GM12878 (cell line): ENCODE results near the gene IMMP2L. TPM values are rescaled to one million over a fixed set of nuclear protein-coding genes. Genes with fewer than 3 reads are reported as not detected.
A peak's percentile ranks its signal among the peaks of the same experiment; 100 is the strongest.

Source experiments
- ATAC-seq: fragments of 200-7000 bp; cut with Tn5 transposase; 3 replicates; pipeline ENCODE4 v1.9.1; 2020; ENCODE audit warnings: mild to moderate bottlenecking, moderate library complexity
- BruUV-seq: library from RNA; stranded (reverse); fragments of 400-500 nt; replicated peaks from 2 replicates; lab custom pipeline; 2021; lab: Mats Ljungman, UMichigan
- CTCF ChIA-PET: fragments of 300-600 bp; sonication (Branson Sonifier 250); formaldehyde crosslinking; extraction: SDS; loops from one replicate; lab custom pipeline; 2021; ENCODE audit warnings: inconsistent platforms; lab: Yijun Ruan, JAX
- POLR2A ChIA-PET: fragments of 350-600 bp; formaldehyde crosslinking; extraction: SDS; loops from one replicate; lab custom pipeline; 2021; ENCODE audit warnings: inconsistent platforms; lab: Charles Lee
- RAD21 ChIA-PET: fragments of 300-600 bp; sonication (Branson Sonifier 250); formaldehyde crosslinking; loops from one replicate; lab custom pipeline; 2023; ENCODE audit warnings: antibody characterized with exemption; ENCODE audit not compliant: unreplicated experiment; lab: Charles Lee
- SMC1A ChIA-PET: fragments of 300-600 bp; sonication (Branson Sonifier 250); formaldehyde crosslinking; loops from one replicate; lab custom pipeline; 2023; ENCODE audit not compliant: unreplicated experiment, uncharacterized antibody; lab: Charles Lee
- DNase-seq: peaks from one replicate; pipeline ENCODE4 v3.0.0-alpha.2; 2011; ENCODE audit warnings: low read depth, low spot score
- FAIRE-seq: peaks from 3 replicates; lab custom pipeline; 2011; peaks lifted over from hg19 to GRCh38; lab: Jason Lieb, UNC
- H2AFZ ChIP-seq: 2 replicates; pipeline ENCODE4 v1.6.0; 2011; ENCODE audit warnings: low read depth, low read length, control low read depth; ENCODE audit not compliant: control insufficient read depth
- H3K27ac ChIP-seq: 2 replicates; pipeline ENCODE4 v1.5.1; 2011; ENCODE audit warnings: control low read depth; ENCODE audit not compliant: control insufficient read depth, insufficient read depth
- H3K27me3 ChIP-seq, 2 experiments: replicated peaks in 1 of 2; 2 replicates each; pipeline versions ENCODE4 v1.6.0 to v1.6.1; 2011; ENCODE audit warnings: low read length in 1 of 2; ENCODE audit not compliant: control insufficient read depth in 2 of 2, insufficient read depth in 2 of 2
- H3K36me3 ChIP-seq, 2 experiments: 2 replicates each; pipeline ENCODE4 v1.5.1; 2011; ENCODE audit warnings: low read length in 1 of 2; ENCODE audit not compliant: control insufficient read depth in 2 of 2, insufficient read depth in 2 of 2
- H3K4me1 ChIP-seq: 2 replicates; pipeline ENCODE4 v1.6.1; 2011; ENCODE audit warnings: mild to moderate bottlenecking, low read length, moderate library complexity, mixed read lengths; ENCODE audit not compliant: control insufficient read depth, insufficient read depth
- H3K4me2 ChIP-seq: 2 replicates; pipeline ENCODE4 v1.6.0; 2011; ENCODE audit warnings: control low read depth; ENCODE audit not compliant: control insufficient read depth, insufficient read depth
- H3K4me3 ChIP-seq: fragments of 200-600 bp; sonication (generic); 2 replicates; pipeline ENCODE4 v1.5.1; 2016
- H3K79me2 ChIP-seq: 2 replicates; pipeline ENCODE4 v1.6.0; 2011; ENCODE audit warnings: low read length; ENCODE audit not compliant: control insufficient read depth, insufficient read depth
- H3K9ac ChIP-seq: 2 replicates; pipeline ENCODE4 v1.8.0; 2011; ENCODE audit warnings: low read length, control low read depth, mixed read lengths; ENCODE audit not compliant: control insufficient read depth, insufficient read depth
- H3K9me3 ChIP-seq: replicated peaks from 3 replicates; pipeline ENCODE4 v1.5.1; 2011; ENCODE audit warnings: mild to moderate bottlenecking, low read length; ENCODE audit not compliant: control insufficient read depth, insufficient read depth
- H4K20me1 ChIP-seq: 2 replicates; pipeline ENCODE4 v1.6.0; 2011; ENCODE audit not compliant: control insufficient read depth, insufficient read depth
- CBFB ChIP-seq: IDR thresholded peaks from 2 replicates; pipeline ENCODE4 v1.6.1; 2016; ENCODE audit warnings: antibody characterized with exemption, low read depth
- CREM ChIP-seq: IDR thresholded peaks from 2 replicates; pipeline ENCODE4 v1.6.1; 2014; ENCODE audit warnings: antibody characterized with exemption, low read depth
- DPF2 ChIP-seq: fragments of 450-650 bp; IDR thresholded peaks from 2 replicates; pipeline ENCODE4 v1.6.1; 2017; ENCODE audit warnings: mild to moderate bottlenecking
- EED ChIP-seq: sonication (generic); IDR thresholded peaks from 2 replicates; pipeline ENCODE4 v1.6.1; 2016; ENCODE audit warnings: antibody characterized with exemption, low read depth
- EP300 ChIP-seq, 2 experiments: fragments of 150-350 bp in 1 of 2; IDR thresholded peaks; 2 replicates each; pipeline ENCODE4 v1.6.1; 2011 to 2012; ENCODE audit warnings: low read depth in 2 of 2, low read length in 2 of 2, borderline replicate concordance in 1 of 2, improper control_type of control experiment in 1 of 2, inconsistent platforms in 1 of 2; ENCODE audit not compliant: control insufficient read depth in 1 of 2
- FOS ChIP-seq: IDR thresholded peaks from 3 replicates; pipeline ENCODE4 v1.6.1; 2011; ENCODE audit warnings: borderline replicate concordance; ENCODE audit not compliant: insufficient read length; ENCODE audit errors: extremely low read depth
- FOXM1 ChIP-seq: IDR thresholded peaks from 2 replicates; pipeline ENCODE4 v1.6.1; 2012; ENCODE audit warnings: low read depth, mild to moderate bottlenecking, inconsistent platforms, low read length, moderate library complexity
- IKZF2 ChIP-seq, 2 experiments: fragments of 450-650 bp; IDR thresholded peaks; 2 replicates each; pipeline ENCODE4 v1.6.1; 2017; ENCODE audit warnings: mild to moderate bottlenecking in 2 of 2, moderate library complexity in 2 of 2
- MTA2 ChIP-seq: fragments of 450-650 bp; IDR thresholded peaks from 2 replicates; pipeline ENCODE4 v1.6.1; 2016; ENCODE audit warnings: low read depth, mild to moderate bottlenecking, moderate library complexity
- NR2F1 ChIP-seq: fragments of 450-650 bp; conservative IDR thresholded peaks from 2 replicates; pipeline ENCODE4 v1.6.1; 2017; ENCODE audit warnings: mild to moderate bottlenecking
- RBBP5 ChIP-seq: fragments of 200-600 bp; sonication (generic); conservative IDR thresholded peaks from 2 replicates; pipeline ENCODE4 v1.6.1; 2016
- RELA ChIP-seq: fragments of 450-650 bp; IDR thresholded peaks from 2 replicates; pipeline ENCODE4 v1.8.0; 2014; ENCODE audit warnings: borderline replicate concordance; ENCODE audit not compliant: partially characterized antibody
- SMAD5 ChIP-seq: IDR thresholded peaks from 2 replicates; pipeline ENCODE4 v1.6.1; 2016; ENCODE audit warnings: antibody characterized with exemption, low read depth
- SPI1 ChIP-seq: IDR thresholded peaks from 2 replicates; pipeline ENCODE4 v1.6.1; 2011; ENCODE audit warnings: low read depth, mild to moderate bottlenecking, low read length, moderate library complexity, borderline replicate concordance; ENCODE audit not compliant: insufficient read depth
- TBL1XR1 ChIP-seq: IDR thresholded peaks from 2 replicates; pipeline ENCODE4 v1.6.1; 2012; ENCODE audit warnings: low read depth, low read length, improper control_type of control experiment
- TCF12 ChIP-seq: IDR thresholded peaks from 2 replicates; pipeline ENCODE4 v1.6.1; 2011; ENCODE audit warnings: low read depth, mild to moderate bottlenecking, low read length
- ZNF217 ChIP-seq: fragments of 450-650 bp; IDR thresholded peaks from 2 replicates; pipeline ENCODE4 v1.6.1; 2017; ENCODE audit warnings: antibody characterized with exemption, mild to moderate bottlenecking
- ZNF24 ChIP-seq: fragments of 450-650 bp; IDR thresholded peaks from 2 replicates; pipeline ENCODE4 v1.6.1; 2017; ENCODE audit warnings: antibody characterized with exemption, mild to moderate bottlenecking
- WGBS: methylation state at CpG from one replicate; pipeline ENCODE4 v1.1.6; 2016; ENCODE audit warnings: low lambda C conversion rate; ENCODE audit not compliant: insufficient replicate concordance, insufficient coverage; ENCODE audit errors: missing lambda C conversion rate; 5-methylcytosine and 5-hydroxymethylcytosine counted together
- in situ Hi-C: fragments of 300-500 bp; cut with MboI; formaldehyde crosslinking; loops from 9 replicates; pipeline ENCODE4 v1.14.3; 2018; ENCODE audit warnings: mixed read lengths
- intact Hi-C: fragments of 100-400 bp; cut with micrococcal nuclease; formaldehyde crosslinking; loops from one replicate; pipeline ENCODE4 v1.14.2; 2022; ENCODE audit not compliant: unreplicated experiment
- polyA plus RNA-seq, 11 experiments: library from polyadenylated mRNA; depleted of rRNA in 4 of 11; unstranded in 6 of 11; stranded (reverse) in 5 of 11; fragments of >200 nt; fragmentation: Nextera tagmentation in 4 of 11; fragmentation: Illumina TruSeq in 1 of 11; extraction: Ambion mirVana in 4 of 11; extraction: Trizol in 1 of 11; gene quantifications; 1 replicate in 1 of 11; 2 replicates in 10 of 11; pipeline versions ENCODE4 v1.2.1 to v1.2.3, GENCODE V29; 2011 to 2016; ENCODE audit warnings: inconsistent platforms in 2 of 11, missing spikeins in 2 of 11, low read depth in 1 of 11
- total RNA-seq, 4 experiments: library from RNA; depleted of rRNA in 3 of 4; stranded (reverse); fragments of >200 nt in 3 of 4; fragmentation: Illumina TruSeq in 1 of 4; extraction: Trizol in 1 of 4; gene quantifications; 2 replicates each; pipeline versions ENCODE4 v1.2.1 to v1.2.3, GENCODE V29; 2013 to 2021
- TF ChIP-seq, protein P1 (sequence below): IDR thresholded peaks from 2 replicates; pipeline ENCODE4 v1.6.1; 2012; ENCODE audit warnings: low read length, inconsistent platforms
- TF ChIP-seq, protein P2 (sequence below): IDR thresholded peaks from 2 replicates; pipeline ENCODE4 v1.6.1; 2012; ENCODE audit warnings: low read depth, low read length, improper control_type of control experiment
- TF ChIP-seq, protein P3 (sequence below): fragments of 450-650 bp; IDR thresholded peaks from 2 replicates; pipeline ENCODE4 v1.6.1; 2017; ENCODE audit warnings: mild to moderate bottlenecking, low read depth, inconsistent platforms; ENCODE audit not compliant: poor library complexity, severe bottlenecking

The IMMP2L gene
- total and polyA plus RNA-seq, 10 of the 15 experiments (the other 5 are each of a cell fraction or from before 2014, with no cell fraction given): 12.6 to 46.3 (median 19.6) TPM

DNA sequence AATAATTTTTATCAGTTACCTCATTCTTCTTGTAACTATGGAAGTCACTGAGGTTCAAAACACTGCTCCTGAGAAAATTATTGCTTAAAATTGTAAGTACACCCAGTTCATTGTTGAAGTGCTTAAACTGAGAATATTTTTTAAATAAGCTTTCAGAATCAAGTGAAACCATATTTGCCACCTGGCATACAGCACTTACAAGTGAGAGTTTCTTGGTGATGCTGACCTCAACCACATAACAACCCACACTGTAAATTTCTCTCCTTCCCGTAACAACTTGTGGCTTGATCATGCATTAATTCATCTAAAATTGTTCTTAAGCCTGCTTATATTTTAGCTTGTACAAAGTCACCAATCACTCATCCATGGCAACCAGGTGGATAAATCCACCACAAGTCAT is 34.0 kb downstream of the IMMP2L start:
- ChIA-PET SMC1A (interaction anchor here (0.6 to 3.9 kb wide), 8 partner anchors 11 to 429 kb away, joined by 3 to 39 read pairs (median 4); partner anchors contain the start of gene IMMP2L), POLR2A (interaction anchor here (1.8 kb wide), 1 partner anchor 31 kb away, joined by 4 read pairs; no protein-coding TSS in a partner anchor), CTCF (interaction anchor here (0.6 to 1.7 kb wide), 6 partner anchors 12 to 434 kb away, joined by 3 to 5 read pairs (median 3); partner anchors contain the start of gene IMMP2L), RAD21 (interaction anchor here (1.2 to 1.4 kb wide), 2 partner anchors 26 to 32 kb away, joined by 3 to 12 read pairs; no protein-coding TSS in a partner anchor)
- peak overlapping the region; percentile 46 for H3K4me2 ChIP-seq
- no TSS peak for BruUV-seq
- no peaks in the 10 kb centered on the region for H3K36me3 ChIP-seq
- no peak overlapping the region for H3K9ac ChIP-seq
- peak overlapping the region; percentile 4; the same call in 1 of the 2 replicates for H3K27ac ChIP-seq
- no peak overlapping the region for H2AFZ ChIP-seq
- no peaks in the 10 kb centered on the region for H3K27me3 ChIP-seq
- H3K4me3 ChIP-seq: peak overlapping the region; percentile 28; the same call in 1 of the 2 replicates
- no peaks in the 10 kb centered on the region for H4K20me1 ChIP-seq
- in situ Hi-C loops: no loop called here
- no peaks in the 10 kb centered on the region for H3K9me3 ChIP-seq
- peaks cover 25% of the 10 kb centered on the region for H3K4me1 ChIP-seq
- intact Hi-C loops: no loop called here
- peak; percentile 44 for DNase-seq
- H3K79me2 ChIP-seq: no peaks in the 10 kb centered on the region
- no peak for FAIRE-seq
- 0% methylated on average over 1 of the region's 1 CpG for WGBS
- peak; percentile 82 for ATAC-seq
- peak; percentile 19 to 56; a peak in 3 of 4 replicates for TF ChIP-seq EP300 (IDR thresholded peaks at IDR 0.05; ENCODE audit: borderline replicate concordance in 1 of 2, control insufficient read depth in 1 of 2, low read depth in 2 of 2, low read length in 2 of 2)
- peak; percentile 53; the same call in 1 of the 2 replicates for TF ChIP-seq DPF2
- TF ChIP-seq SMAD5: 0 out of 2 replicates have a peak, but pooled peaks have one; percentile 75
- TF ChIP-seq MTA2: peak; percentile 85
- TF ChIP-seq TBL1XR1: 0 out of 2 replicates have a peak, but pooled peaks have one; percentile 50
- TF ChIP-seq CREM: peak; percentile 35; the same call in 1 of the 2 replicates
- no peak for TF ChIP-seq SPI1
- peak; percentile 83; the same call in 1 of the 2 replicates for TF ChIP-seq TCF12
- TF ChIP-seq, protein P1, sequence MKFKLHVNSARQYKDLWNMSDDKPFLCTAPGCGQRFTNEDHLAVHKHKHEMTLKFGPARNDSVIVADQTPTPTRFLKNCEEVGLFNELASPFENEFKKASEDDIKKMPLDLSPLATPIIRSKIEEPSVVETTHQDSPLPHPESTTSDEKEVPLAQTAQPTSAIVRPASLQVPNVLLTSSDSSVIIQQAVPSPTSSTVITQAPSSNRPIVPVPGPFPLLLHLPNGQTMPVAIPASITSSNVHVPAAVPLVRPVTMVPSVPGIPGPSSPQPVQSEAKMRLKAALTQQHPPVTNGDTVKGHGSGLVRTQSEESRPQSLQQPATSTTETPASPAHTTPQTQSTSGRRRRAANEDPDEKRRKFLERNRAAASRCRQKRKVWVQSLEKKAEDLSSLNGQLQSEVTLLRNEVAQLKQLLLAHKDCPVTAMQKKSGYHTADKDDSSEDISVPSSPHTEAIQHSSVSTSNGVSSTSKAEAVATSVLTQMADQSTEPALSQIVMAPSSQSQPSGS: peak; percentile 52; the same call in 1 of the 2 replicates
- TF ChIP-seq, protein P2, sequence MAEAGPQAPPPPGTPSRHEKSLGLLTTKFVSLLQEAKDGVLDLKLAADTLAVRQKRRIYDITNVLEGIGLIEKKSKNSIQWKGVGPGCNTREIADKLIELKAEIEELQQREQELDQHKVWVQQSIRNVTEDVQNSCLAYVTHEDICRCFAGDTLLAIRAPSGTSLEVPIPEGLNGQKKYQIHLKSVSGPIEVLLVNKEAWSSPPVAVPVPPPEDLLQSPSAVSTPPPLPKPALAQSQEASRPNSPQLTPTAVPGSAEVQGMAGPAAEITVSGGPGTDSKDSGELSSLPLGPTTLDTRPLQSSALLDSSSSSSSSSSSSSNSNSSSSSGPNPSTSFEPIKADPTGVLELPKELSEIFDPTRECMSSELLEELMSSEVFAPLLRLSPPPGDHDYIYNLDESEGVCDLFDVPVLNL: no peak
- TF ChIP-seq FOXM1: peak; percentile 61; the same call in 1 of the 2 replicates
- TF ChIP-seq, protein P3, sequence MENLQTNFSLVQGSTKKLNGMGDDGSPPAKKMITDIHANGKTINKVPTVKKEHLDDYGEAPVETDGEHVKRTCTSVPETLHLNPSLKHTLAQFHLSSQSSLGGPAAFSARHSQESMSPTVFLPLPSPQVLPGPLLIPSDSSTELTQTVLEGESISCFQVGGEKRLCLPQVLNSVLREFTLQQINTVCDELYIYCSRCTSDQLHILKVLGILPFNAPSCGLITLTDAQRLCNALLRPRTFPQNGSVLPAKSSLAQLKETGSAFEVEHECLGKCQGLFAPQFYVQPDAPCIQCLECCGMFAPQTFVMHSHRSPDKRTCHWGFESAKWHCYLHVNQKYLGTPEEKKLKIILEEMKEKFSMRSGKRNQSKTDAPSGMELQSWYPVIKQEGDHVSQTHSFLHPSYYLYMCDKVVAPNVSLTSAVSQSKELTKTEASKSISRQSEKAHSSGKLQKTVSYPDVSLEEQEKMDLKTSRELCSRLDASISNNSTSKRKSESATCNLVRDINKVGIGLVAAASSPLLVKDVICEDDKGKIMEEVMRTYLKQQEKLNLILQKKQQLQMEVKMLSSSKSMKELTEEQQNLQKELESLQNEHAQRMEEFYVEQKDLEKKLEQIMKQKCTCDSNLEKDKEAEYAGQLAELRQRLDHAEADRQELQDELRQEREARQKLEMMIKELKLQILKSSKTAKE: peak; percentile 32
- peak; percentile 40; the same call in 1 of the 2 replicates for TF ChIP-seq EED
- peak; percentile 66 to 69 for TF ChIP-seq IKZF2 (IDR thresholded peaks at IDR 0.05)
- TF ChIP-seq ZNF24: peak; percentile 91
- TF ChIP-seq RELA: no peak
- 0 out of 2 replicates have a peak, but pooled peaks have one; percentile 37 for TF ChIP-seq ZNF217
- peak; percentile 57; the same call in 1 of the 2 replicates for TF ChIP-seq NR2F1
- TF ChIP-seq RBBP5: no peak
- no peak for TF ChIP-seq FOS
- TF ChIP-seq CBFB: peak; percentile 87
